Stimulated activated CD4-positive, alpha-beta T cell treated with anti-CD3 and anti-CD28 coated beads, Interleukin-12 subunit alpha, Interleukin-12 subunit beta, amount 100 ng/mL, for 24 hours (primary cell): ENCODE data around the gene LAMA4.
A peak's percentile ranks its signal among the peaks of the same experiment; 100 is the strongest.
"Not testable (repeated sequence)": the region's sequence is repeated elsewhere in the genome, so short reads cannot be mapped to it uniquely, and the experiment has no call there.

Experiments used
- DNase-seq, 2 experiments: peaks; one replicate each; pipeline ENCODE4 v3.0.0-alpha.2; 2020; ENCODE audit warnings: low read depth in 2 of 2

LAMA4 gene

DNA sequence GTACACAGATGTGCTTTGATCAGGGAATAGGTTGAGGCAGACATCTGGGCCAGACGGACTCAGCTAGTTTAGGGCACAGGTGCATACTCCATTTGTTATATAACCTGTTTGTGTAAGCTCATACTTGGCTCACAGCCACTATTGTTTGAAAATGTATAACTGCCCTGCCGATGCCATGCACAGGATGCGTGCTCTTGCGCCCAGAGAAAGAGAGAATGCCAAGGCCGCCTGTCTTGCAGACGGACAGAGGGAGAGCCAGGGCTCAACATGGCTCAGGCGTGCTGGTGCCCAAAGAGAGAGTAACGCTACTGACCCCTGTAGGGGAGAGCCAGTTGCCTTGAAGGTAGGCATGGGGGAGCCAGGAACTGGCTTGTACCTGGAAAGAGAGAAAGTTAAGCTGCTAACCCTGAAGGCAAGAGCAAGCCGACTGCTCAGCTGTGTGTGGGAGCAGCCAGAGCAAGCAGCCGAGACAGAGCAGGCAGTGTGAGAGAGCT, 109.2 kb downstream of the LAMA4 start:
- no peak for DNase-seq

DNA sequence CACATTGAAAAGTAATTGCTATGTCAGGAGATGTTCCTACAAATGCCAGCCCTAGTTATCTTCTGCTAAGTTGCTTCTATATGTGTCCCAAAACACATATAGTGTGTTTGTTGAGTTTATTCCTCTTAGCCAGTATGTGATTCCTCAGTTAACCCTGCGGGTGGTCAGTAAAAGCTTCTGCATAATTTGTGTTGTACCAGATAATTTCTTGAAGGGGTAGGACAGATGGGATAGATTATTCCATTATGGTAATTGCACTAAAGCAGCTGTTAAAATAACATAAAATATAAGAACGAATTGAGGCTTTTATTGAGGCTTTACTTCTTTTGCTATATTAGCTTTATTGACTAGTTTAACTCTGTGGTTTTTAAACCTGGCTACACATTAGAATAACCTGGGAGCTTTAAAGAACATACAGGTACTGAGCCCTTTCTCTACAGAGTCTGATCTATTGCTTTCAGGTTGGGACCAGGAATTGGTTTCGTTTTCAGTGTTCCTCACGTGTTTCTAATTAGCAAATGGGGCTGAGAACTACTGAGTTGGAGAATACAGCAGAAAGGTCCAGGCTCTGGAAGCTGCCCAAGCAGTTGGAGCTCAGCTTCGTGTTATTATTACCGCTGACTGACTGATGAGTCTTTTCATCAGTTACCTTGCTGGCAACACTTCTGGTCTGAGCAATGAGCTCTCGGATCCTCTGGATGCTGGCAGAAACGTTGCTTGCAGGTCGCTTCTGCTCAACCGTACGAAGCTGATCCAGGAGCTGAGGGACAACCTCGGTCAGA, 110.0 kb downstream of the LAMA4 start:
- no peak for DNase-seq

DNA sequence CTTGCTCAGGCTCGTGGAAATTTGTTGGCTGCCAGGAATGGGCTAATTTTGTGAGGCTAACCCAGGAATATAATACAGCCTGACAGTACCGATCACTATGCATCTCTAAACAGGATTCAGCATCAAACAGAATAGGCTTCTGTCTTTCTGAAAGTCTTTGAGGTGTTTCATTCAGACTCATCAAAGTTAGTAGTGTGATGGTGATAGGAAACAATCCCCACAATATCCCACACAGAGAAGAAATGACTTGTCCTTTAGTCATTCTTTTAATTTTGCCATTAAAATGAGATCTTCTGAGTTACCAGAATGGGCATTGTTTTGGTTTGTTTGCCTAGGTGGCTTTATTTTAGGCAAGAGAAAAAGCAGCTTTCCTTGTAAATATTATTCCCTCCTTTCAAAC, 112.7 kb downstream of the LAMA4 start:
- DNase-seq = no peak

DNA sequence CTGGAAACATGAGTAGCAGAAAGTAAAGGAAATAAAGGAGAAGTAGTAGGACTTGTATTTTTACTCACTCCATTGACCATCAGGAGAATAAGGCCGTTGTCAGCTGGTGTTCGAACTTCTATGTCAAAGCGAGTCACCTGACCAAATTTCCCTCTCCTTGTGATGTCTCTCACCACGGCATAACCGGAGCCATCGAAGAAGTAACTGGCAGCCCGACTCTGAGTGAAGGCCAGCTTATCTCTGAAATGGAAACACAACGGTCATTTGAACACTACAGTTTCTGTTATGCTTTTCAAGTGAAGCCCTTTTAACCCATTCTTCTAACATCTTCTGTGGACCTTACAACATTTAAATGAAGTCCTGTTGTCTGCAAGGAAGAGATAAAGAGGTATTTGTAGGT, 115.3 kb downstream of the LAMA4 start:
- no peak for DNase-seq

DNA sequence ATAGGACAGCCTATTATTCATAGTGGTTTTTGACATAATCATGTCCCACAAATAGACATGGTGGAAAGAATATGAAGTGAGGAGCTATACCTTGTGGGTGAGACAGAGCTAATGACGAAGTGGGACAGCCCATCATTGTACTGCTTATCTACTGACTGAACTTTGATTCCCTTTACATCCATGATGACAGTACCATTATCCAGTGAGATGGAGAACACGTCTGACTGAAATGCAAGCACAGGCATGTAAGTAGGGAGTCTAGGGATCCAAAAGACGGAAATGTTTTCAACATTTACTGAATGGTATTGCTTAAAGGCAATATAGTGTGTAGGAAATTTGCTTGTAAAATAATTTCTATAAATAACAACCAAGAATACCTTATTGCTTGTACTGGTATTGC, 123.5 kb downstream of the LAMA4 start:
- no peak for DNase-seq

DNA sequence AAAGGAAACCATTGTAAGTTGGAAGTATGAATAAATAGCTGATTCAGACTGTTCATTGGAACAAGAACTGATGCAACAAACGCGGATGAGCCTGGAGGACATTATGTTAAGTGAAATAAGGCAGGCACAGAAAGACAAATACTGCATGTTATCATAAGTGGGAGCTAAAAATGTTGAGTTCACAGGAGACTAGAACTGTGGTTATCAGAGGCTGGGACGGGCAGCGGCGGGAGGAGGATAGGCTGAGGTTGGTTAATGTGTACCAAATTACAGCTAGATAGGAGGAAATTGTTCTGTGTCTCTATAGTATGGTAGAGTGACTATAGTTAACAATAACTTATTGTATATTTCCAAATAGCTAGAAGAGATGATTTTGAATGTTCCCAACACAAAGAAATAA, 126.2 kb downstream of the LAMA4 start:
- DNase-seq = no peak

DNA sequence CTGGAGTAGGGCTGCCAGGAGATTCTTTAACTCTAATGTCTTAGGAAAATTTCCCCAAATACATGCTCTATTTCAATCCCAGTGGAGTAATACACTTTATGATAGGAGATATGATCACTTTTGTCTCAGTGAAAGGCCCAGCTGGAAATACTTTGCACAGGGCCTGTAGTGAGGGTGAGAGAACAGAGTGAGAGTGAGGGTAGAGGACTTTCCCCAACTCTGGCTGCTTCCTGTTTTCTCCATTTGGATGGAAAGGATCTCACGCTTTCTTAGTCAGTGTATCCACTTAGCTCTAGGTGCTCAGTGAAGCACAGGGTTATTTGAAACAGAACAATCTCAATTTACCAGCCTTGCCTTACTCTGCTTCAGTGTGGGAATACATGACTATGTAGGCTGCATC, 130.4 kb downstream of the LAMA4 start:
- no peak for DNase-seq

DNA sequence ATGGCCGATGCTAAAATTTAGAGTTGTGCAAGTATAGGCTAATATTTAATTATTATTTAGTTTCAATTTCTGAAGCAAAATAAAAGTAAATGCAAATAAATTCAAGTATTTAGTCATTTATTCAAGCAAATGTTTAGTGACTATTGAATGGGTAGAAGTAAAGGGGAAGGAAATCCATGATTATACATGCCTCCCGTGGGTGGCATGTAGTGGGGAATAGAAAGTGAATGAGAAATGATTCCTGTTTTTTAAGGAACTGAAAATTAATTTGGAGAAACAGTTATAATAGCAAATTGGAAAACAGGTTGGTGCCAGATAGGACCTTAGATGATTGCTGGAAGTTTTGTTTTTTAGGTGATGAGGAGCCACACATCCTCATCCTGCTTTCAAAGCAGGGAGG, 131.6 kb downstream of the LAMA4 start:
- DNase-seq = no peak

DNA sequence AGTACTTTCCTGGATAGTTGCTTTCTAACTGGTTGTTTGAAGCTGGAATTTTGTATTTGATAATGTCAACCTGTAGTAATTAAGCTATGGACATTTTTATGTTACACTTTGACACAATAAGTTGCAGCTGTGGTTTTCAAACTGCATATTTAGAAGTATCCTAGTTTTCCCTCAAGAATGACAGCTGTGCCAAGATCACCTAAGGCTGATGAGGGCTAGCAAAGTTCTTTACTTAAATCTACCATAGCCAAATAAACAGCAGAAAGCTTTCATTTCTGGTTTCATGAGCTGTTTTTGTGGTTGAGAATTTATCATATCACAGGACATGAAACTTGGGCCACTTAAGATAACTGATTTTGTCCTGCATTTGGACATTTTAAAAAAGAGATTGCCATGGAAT, 136.3 kb downstream of the LAMA4 start:
- DNase-seq = no peak

DNA sequence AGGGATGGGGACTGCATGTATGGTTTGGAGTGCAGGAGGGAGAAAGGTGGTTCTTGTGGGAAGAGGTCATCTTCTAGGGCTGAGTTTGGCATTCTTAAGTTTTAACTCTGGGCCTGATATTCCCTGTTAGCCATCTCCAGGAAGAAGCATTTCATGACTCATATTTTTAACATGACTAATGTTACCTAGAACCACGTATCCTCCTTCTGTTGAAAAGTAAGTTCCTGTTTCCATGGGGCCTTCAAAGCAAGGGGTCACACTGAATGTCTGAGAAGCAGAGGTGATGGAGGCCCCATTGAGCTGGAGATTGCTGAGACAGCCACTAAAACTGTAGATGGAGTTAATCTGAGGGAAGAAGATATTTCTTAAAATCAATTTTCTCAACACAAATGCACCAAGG, 136.8 kb downstream of the LAMA4 start:
- DNase-seq = no peak

DNA sequence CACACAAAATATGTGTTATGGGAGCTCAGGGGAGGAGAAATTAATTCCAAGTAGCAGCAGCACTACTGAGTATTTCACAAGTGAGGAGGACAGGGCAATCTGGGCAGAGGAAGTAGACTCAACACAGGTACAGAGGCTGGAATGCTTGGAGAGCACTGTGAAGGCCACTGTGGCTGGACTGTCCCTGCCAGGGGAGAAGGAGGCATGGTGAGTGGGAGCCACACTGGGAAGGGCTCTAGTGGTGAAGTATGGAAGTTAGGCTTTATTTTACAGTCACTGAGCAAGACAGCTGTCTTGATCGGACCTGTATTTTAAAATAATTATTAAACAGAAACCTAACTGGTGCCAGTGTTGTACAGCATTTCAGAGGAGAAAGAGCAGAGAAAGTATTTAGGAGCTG, 138.1 kb downstream of the LAMA4 start:
- no peak for DNase-seq

DNA sequence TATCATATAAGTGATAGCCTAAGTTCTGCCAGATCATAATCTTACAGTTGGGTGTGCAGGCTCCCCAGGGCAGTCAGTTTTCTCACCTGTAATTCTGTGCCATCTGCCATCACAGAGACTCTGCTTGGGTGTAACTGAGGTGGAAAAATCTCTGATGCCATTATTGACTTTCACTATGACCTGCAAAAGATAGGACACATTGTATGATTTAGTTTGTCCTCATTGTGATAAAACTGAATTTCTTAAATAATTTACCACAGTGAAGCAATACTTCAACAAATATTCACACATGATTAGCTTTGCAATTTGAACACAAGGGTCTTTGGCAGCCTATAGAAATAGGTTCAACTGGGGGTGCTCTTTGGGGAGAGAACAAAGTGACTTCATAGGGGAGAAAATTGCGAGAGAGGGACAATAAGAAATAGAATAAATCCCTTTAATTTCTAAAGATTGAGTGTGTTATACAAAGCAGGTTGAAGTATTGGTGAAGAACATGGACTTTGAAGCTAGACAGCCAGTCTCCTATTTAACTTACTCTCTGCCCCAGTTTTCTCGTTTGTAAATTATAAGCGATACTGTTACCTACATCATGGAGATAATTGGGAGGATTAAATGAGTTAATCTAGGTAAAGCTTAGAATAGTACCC, 139.7 kb downstream of the LAMA4 start:
- DNase-seq = no peak

DNA sequence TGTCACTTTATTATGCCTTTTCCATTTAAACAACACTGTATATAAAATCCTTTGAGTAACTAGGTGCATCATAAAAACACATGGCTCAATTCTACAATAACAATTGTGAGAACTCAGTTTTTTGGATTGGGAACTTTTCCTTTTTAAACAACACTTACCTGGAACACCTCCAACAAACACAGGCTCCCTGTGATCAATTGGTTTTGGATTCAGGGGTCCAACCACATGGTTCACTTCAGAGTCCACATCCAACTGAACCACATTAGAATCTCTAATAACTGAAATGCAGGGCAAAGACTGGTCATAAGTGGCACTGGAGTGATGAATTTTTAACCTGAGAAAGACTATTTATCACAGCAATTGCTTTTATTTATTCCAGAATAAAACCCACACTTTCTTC, 140.4 kb downstream of the LAMA4 start:
- no peak for DNase-seq

DNA sequence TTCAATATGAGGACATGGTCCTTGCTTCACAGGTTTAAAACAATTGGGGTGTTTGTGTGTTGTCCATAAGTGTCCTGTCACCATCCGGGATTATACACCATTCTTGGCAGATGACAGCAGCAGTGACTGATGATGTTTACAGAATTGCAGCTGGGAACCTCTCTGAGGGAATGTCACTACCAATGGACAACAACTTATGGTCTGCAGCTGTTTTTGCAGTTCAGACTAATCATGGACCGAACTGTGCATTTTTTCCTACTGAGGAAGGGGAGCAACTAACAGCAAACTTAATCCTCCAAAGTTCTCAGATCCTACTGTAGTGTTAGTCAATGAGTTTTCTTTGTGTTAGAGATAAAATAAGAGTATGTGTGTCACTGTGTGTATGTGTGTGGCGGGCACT, 140.9 kb downstream of the LAMA4 start:
- no peak for DNase-seq

DNA sequence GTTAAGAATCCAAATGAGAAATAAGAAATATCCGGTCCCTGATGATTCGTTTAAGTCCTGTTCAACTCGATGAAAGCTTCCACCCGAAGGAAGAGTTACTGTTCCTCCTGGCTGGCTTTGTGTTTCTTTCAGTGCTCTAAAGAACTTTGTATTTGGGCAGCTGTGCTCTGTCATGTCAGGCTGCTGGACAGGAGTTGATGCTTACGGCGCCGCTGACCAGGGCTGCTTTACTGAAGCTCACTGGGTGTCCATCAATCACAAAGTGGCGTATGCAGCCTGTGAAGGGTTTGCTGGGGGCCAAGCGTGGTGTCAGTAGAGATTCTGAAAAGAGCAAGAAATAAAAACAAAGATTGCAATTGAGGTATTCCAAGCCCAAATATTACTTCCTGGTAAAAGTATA, 145.1 kb downstream of the LAMA4 start:
- no peak for DNase-seq

DNA sequence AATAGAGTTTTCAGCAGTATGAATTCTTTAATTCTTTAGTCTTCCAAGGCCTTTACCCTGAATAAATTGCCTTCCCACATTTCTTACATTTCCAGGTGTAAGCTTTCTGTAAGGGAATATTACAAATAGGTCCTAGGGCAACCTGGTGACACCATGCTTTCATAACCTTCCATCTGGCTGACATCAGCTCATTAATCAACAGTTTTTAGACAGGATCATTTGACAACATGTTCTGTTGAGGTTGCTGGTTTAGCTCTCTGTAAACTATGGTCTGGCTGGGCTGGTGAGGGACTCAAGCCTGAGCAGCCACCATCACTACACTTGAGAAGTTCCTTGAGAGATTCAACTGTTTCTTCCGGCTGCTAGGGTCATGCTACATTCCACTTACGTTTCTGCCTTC, 147.8 kb downstream of the LAMA4 start:
- no peak for DNase-seq

DNA sequence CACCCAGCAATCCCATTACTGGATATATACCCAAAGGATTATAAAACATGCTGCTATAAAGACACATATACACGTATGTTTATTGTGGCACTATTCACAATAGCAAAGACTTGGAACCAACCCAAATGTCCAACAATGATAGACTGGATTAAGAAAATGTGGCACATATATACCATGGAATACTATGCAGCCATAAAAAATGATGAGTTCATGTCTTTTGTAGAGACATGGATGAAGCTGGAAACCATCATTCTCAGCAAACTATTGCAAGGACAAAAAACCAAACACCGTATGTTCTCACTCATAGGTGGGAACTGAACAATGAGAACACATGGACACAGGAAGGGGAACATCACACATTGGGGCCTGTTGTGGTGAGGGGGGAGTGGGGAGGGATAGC, 148.3 kb downstream of the LAMA4 start:
- not testable (repeated sequence) for DNase-seq

DNA sequence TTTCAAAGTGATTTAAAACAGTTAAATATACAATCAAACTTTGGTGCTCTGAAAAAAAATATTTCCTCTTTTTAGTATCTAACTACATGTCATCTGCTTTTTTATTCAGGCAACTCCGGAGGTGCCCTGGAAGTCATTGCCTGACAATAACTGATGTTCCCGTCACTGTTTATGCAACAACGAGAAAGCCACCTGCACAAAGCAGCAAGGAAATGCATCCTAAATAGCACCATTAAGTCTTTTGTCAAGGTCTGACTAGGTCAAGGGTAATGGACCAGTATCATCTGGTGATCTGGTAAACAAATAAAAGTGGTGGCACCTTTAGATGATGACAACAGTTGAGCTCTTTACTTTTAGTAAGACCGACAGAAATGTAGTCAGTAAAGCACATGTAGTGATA, 153.8 kb downstream of the LAMA4 start:
- no peak for DNase-seq

DNA sequence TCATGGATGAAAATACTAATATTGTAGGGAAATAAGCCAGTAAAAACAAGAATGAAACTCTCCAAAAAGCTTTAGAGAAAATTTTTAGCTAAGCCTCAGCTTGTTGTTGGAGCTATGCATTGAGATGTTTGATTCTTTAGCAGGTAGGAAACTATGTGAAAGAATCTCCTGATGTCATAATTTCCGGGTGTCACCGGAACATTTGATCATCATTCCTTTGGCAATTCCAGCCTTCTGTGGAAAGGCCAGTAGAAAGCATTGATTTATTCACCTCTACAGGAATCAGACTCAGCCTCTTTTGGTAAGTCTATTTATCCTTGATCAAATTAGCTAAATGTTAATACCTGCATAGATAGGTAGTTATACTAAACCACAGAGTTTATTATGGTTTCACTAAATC, 157.5 kb downstream of the LAMA4 start:
- DNase-seq = no peak

DNA sequence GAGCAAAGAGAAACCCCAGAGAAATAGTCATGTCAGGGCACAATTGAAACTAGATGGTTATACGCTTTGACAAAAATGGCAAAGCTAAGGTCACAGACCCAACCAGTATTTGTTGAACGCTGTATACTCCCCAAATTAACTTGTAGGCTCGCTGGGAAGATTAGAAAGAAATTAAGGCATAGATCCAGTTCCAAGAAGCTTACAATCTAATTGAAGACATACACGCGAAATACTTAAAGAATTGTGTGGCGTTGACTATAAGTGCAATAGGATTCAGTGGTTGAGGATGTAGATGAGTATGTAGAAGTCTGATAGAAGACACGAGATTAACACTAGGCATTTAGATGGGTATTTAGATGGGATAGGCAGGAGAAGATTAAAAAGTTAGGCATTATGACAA, 166.5 kb downstream of the LAMA4 start:
- no peak for DNase-seq

DNA sequence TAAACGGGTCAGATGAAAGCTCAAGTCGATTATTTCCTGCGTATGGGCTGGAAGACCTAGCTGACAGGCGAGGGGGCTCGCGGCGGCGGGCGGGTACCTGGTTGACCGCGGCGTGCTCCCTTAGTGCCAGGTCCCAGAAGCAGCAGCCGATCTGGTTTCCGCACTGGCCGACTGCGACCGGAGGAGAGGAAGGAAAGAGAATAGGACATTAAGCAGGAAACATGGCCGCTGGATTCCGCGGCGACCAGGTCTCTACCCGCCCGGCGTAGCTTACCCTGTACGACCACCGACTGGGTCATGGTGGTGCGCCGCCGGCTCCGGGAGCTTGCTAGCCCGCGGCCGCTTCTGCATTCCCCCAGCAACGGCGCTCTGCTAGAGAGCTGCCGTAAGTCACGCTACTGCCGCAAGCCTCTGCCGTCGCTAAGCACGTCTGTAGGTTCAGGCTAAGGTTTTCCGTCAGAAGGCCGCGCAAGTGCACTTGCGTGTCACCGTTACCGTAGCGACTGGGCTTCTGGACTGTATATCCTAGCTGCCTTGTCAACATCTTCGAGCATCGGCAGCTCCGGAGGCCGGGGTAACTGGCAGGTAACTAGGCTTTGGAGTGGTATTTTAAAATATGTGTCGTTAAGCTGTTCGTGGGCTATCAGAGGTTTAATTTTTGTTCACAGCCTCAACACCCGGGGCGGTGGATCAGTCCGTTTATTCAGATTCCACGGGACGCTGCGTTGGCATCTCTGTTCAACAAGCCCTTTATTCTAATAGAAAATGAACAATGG, 167.0 kb downstream of the LAMA4 start, which contains the start of the genes FAM229B and TUBE1:
TSS of gene FAM229B (plus strand) at position 456 of the 776 bp plus-strand sequence. CDS start 11,693 bp downstream, outside the sequence.
TSS of gene TUBE1 (minus strand) at position 347 of the 776 bp plus-strand sequence. CDS start at position 299, 48 bp downstream.
- DNase-seq = peak; percentile 77 to 83

DNA sequence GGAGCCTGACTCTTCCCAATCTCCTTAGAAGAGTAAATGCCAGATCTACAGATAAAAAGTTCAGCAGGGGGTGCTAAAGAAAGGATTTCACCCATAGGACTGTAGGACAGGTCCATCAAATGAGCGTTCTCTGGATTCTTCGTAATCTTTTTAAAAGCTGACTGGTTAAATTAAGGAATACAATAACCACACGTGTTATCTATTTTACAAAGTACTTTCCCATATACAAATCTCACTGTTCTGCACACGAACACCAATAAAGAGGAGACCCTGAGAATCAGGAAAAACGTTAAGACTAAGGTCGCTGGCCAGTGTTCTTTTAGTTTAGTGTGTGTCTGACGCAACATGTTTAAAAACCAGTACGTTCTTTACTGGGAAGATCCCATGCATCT, 167.6 kb downstream of the LAMA4 start:
- no peak for DNase-seq
